Measurements from ENCODE around the gene P3H4. TPM values are rescaled to one million over a fixed set of nuclear protein-coding genes. Genes with fewer than 3 reads are reported as not detected.

Gene P3H4
- total RNA-seq, 6 experiments from 2014 or later: 1.8 to 3.8 (median 2.8) TPM

GRCh38 chr17:41767324-41768042 is 44.3 kb downstream of the P3H4 start:
- TF ChIP-seq POLR2A (IDR thresholded peaks at IDR 0.05): no peak
- no peak for TF ChIP-seq CTCF (IDR thresholded peaks at IDR 0.05)
- Histone ChIP-seq H3K9me3 (no peaks in the 10 kb centered on the region), H3K36me3 (peaks cover 0 to 89% (median 45%) of the 10 kb centered on the region in 4 donors), H3K27me3 (no peaks in the 10 kb centered on the region), H3K4me3 (no peak overlapping the region), H3K4me1 (peaks cover 0 to 12% (median 0%) of the 10 kb centered on the region in 4 donors), H3K27ac (no peak overlapping the region)
- DNase-seq (no peak), ATAC-seq (no peak)
- 93% methylated on average over 6 of the region's 18 CpGs for WGBS (ENCODE audit: insufficient coverage, low coverage, low lambda C conversion rate, missing lambda C conversion rate)
- intact Hi-C loops (cut with DNase I): no loop called here

- no peak for ATAC-seq
- no peak for DNase-seq
- Histone ChIP-seq H3K4me1 (no peaks in the 10 kb centered on the region), H3K9me3 (no peaks in the 10 kb centered on the region), H3K36me3 (peaks cover 0 to 97% (median 50%) of the 10 kb centered on the region in 4 donors), H3K27ac (no peak overlapping the region), H3K27me3 (no peaks in the 10 kb centered on the region), H3K4me3 (no peak overlapping the region)
- TF ChIP-seq CTCF (IDR thresholded peaks at IDR 0.05) (no peak), POLR2A (IDR thresholded peaks at IDR 0.05) (no peak)
- intact Hi-C loops (cut with DNase I): no loop called here
Observed at GRCh38 chr17:41766135-41766534, 45.6 kb downstream of the P3H4 start.

GRCh38 chr17:41763327-41763726 is 48.4 kb downstream of the P3H4 start:
- ATAC-seq: no peak
- TF ChIP-seq CTCF (IDR thresholded peaks at IDR 0.05) (no peak), POLR2A (IDR thresholded peaks at IDR 0.05) (no peak)
- no CpG with 5 or more reads among the region's 8 CpGs for WGBS (ENCODE audit: insufficient coverage, low coverage, low lambda C conversion rate, missing lambda C conversion rate)

GRCh38 chr17:41762841-41763240 is 48.9 kb downstream of the P3H4 start:
- intact Hi-C loops (cut with DNase I): no loop called here
- peaks cover 0 to 97% (median 53%) of the 10 kb centered on the region in 4 donors for H3K36me3 ChIP-seq
- ATAC-seq: no peak

More at GRCh38 chr17:41763327-41763726, 48.4 kb downstream of the P3H4 start:
- Histone ChIP-seq H3K9me3 (no peaks in the 10 kb centered on the region), H3K27me3 (no peaks in the 10 kb centered on the region), H3K27ac (no peak overlapping the region), H3K4me1 (no peaks in the 10 kb centered on the region), H3K4me3 (no peak overlapping the region), H3K36me3 (peaks cover 0 to 97% (median 53%) of the 10 kb centered on the region in 4 donors)
- intact Hi-C loops (cut with DNase I): no loop called here
- DNase-seq: no peak

More at GRCh38 chr17:41762841-41763240, 48.9 kb downstream of the P3H4 start:
- DNase-seq: no peak
- TF ChIP-seq POLR2A (IDR thresholded peaks at IDR 0.05) (no peak), CTCF (IDR thresholded peaks at IDR 0.05) (no peak)
- H3K4me1 ChIP-seq: no peaks in the 10 kb centered on the region
- H3K9me3 ChIP-seq: no peaks in the 10 kb centered on the region
- no peaks in the 10 kb centered on the region for H3K27me3 ChIP-seq
- no peak overlapping the region for H3K27ac ChIP-seq
- WGBS (ENCODE audit: insufficient coverage, low coverage, low lambda C conversion rate, missing lambda C conversion rate): 86% methylated on average over 3 of the region's 16 CpGs
- no peak overlapping the region for H3K4me3 ChIP-seq

Data from right lobe of liver (tissue), 6 donors.